Measurements from ENCODE around the gene ZDHHC14. TPM values are rescaled to one million over a fixed set of nuclear protein-coding genes. Genes with fewer than 3 reads are reported as not detected.

The ZDHHC14 gene
- total and polyA plus RNA-seq, 2 experiments from 2014 or later, result 3.0 to 7.4 TPM

DNA sequence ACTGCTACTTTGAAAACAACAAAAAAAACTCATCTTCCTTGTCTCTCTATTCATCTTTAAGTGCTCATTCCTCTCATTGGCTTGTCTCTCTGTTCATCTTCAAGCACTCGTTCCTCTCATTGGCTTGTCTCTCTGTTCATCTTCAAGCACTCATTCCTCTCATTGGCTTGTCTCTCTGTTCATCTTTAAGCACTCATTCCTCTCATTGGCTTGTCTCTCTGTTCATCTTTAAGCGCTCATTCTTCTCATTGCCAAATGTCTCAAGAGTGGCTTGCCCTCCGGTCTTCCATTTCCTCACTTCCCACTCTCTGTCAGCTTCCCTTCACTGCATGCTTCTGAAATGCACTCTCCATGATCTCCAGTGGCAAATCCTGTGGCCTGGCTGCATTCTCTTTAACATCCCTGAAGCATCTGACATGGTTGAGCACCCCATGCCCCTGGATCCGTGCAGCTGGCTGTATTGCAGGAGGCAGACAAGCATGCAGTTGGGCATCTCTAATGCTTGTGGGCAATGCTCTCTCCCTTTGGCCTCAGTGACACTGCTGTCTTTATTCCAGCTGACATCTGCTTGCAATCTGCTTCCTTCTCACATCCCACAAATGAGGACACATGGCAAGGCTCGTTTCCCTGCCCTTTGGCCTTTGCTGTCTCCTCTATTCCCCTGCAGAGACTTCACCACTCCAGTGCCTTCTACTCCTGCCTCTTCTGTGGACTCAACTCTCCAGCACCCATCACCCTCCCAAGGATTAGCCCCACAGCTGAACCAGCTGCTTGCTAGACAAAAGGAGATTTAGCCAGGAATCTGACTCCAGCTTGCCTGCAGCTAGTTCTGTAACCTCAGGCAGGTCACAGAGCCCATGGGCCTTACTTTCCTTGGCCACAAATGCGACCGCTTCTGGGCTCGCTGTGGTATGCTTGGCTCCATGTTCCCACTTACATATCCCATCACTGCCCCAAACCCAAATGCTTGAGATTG lies 298.9 kb downstream of the ZDHHC14 start:
- H3K27me3 Mint-ChIP-seq (ENCODE audit: insufficient read depth, low read depth, poor library complexity), result no peaks in the 10 kb centered on the region
- no peak for TF ChIP-seq POLR2AphosphoS5 (IDR thresholded peaks at IDR 0.05; ENCODE audit: low read depth)
- TF ChIP-seq STAT1 (IDR thresholded peaks at IDR 0.05; ENCODE audit: unreplicated experiment), result no peak
- TF ChIP-seq ZNF114 (CRISPR knock-in tag; IDR thresholded peaks at IDR 0.05), result no peak
- TF ChIP-seq EZH2phosphoT487 (IDR thresholded peaks at IDR 0.05; ENCODE audit: unreplicated experiment), result no peak
- TF ChIP-seq ZNF462 (CRISPR knock-in tag; IDR thresholded peaks at IDR 0.05), result no peak
- TF ChIP-seq CREB1 (CRISPR knock-in tag; IDR thresholded peaks at IDR 0.05; ENCODE audit: low read depth), result no peak
- TF ChIP-seq NANOG (IDR thresholded peaks at IDR 0.05; ENCODE audit: borderline replicate concordance), result no peak
- TF ChIP-seq JUNB (IDR thresholded peaks at IDR 0.05; ENCODE audit: unreplicated experiment), result no peak

More for the DNA sequence above, 298.9 kb downstream of the ZDHHC14 start:
- Histone ChIP-seq H3K36me3 (ENCODE audit: insufficient read depth) (no peaks in the 10 kb centered on the region), H2AFZ (no peak overlapping the region), H4K20me1 (replicated peaks; ENCODE audit: insufficient read depth) (no peaks in the 10 kb centered on the region), H3K4me1 (ENCODE audit: insufficient read depth) (no peaks in the 10 kb centered on the region), H3K4me2 (no peak overlapping the region), H3F3A (replicated peaks; ENCODE audit: low read depth) (no peaks in the 10 kb centered on the region), H3K79me2 (replicated peaks; ENCODE audit: insufficient read depth) (no peaks in the 10 kb centered on the region), H3K27me3 (ENCODE audit: insufficient read depth) (no peaks in the 10 kb centered on the region), H3K27ac (ENCODE audit: low read depth) (no peak overlapping the region), H3K4me3 (no peak overlapping the region), H3K9me2 (ENCODE audit: insufficient read depth) (no peaks in the 10 kb centered on the region)
- H3K27ac Mint-ChIP-seq, result no peak overlapping the region
- no peaks in the 10 kb centered on the region for H3K9me3 Mint-ChIP-seq
- H3K4me3 Mint-ChIP-seq, result no peak overlapping the region
- no peaks in the 10 kb centered on the region for H3K4me1 Mint-ChIP-seq
- ATAC-seq (no peak), DNase-seq (ENCODE audit: low spot score) (no peak)
- no peaks in the 10 kb centered on the region for H3K36me3 Mint-ChIP-seq (ENCODE audit: low read depth)
